Aorta (tissue), 5 donors: ENCODE results near the gene PTPRU. TPM values are rescaled to one million over a fixed set of nuclear protein-coding genes. Genes with fewer than 3 reads are reported as not detected.

Source experiments
- ATAC-seq: fragments of 200-7000 bp; cut with Tn5 transposase; one replicate; pipeline ENCODE4 v1.9.1; 2022; ENCODE audit warnings: moderate library complexity; ENCODE audit not compliant: low FRiP score
- DNase-seq, 2 donors: peaks; one replicate each; pipeline ENCODE4 v3.0.0-alpha.2; 2020
- H3K27ac ChIP-seq, 2 donors: one replicate each; pipeline ENCODE4 v1.5.1; 2013; ENCODE audit warnings: low read length in 2 of 2, mild to moderate bottlenecking in 2 of 2, moderate library complexity in 2 of 2, control low read depth in 1 of 2, inconsistent platforms in 1 of 2, low read depth in 1 of 2
- H3K27me3 ChIP-seq, 2 donors: one replicate each; pipeline ENCODE4 v1.6.1; 2013; ENCODE audit warnings: control low read depth in 1 of 2, low read length in 1 of 2, mild to moderate bottlenecking in 1 of 2, moderate library complexity in 1 of 2; ENCODE audit not compliant: insufficient read depth in 2 of 2, control insufficient read depth in 1 of 2
- H3K36me3 ChIP-seq, 2 donors: one replicate each; pipeline ENCODE4 v1.6.1; 2013; ENCODE audit warnings: control low read depth in 1 of 2, low read length in 1 of 2, mild to moderate bottlenecking in 1 of 2; ENCODE audit not compliant: insufficient read depth in 2 of 2, control insufficient read depth in 1 of 2
- H3K4me1 ChIP-seq, 2 donors: one replicate each; pipeline ENCODE4 v1.6.1; 2013; ENCODE audit warnings: low read length in 2 of 2, control low read depth in 1 of 2, mild to moderate bottlenecking in 1 of 2, moderate library complexity in 1 of 2; ENCODE audit not compliant: insufficient read depth in 2 of 2, control insufficient read depth in 1 of 2
- H3K4me3 ChIP-seq, 2 donors: one replicate each; pipeline ENCODE4 v1.5.1; 2013; ENCODE audit warnings: low read length in 2 of 2, control low read depth in 1 of 2, mild to moderate bottlenecking in 1 of 2
- H3K9me3 ChIP-seq: one replicate; pipeline ENCODE4 v1.6.1; 2013; ENCODE audit warnings: mild to moderate bottlenecking, low read length; ENCODE audit not compliant: control insufficient read depth
- WGBS, 2 donors: extraction: QIAGEN DNeasy Blood & Tissue Kit; methylation state at CpG; one replicate each; pipeline ENCODE4 v1.1.7; 2013; 5-methylcytosine and 5-hydroxymethylcytosine counted together
- intact Hi-C, 2 donors: fragments of 100-400 bp; cut with DNase I; formaldehyde crosslinking; loops; one replicate each; pipeline versions ENCODE4 v1.14.2 to v1.15.0; 2022
- polyA plus RNA-seq, 2 donors: library from polyadenylated mRNA; stranded (reverse); fragments of 200-250 nt; gene quantifications; one replicate each; pipeline ENCODE4 v1.2.3, GENCODE V29; 2013
- total RNA-seq, 2 donors: library from RNA; stranded (reverse); fragmentation: NEBNext Ultra II Directional; extraction: Animal tissue kit (Norgen Biotek cat#: 25700); gene quantifications; one replicate each; pipeline ENCODE4 v1.2.1, GENCODE V29; 2021
- donor health status: healthy with polysubstance abuse.
- donor health status: Bipolar disorder and iron deficiency.
- donor health status: DM: no; HTN: no; CAD: no.
- donor health status: DM: no; HTN: no; CAD: no.
- donor health status: DM: yes; HTN: yes; CAD: no.

PTPRU gene
- total and polyA plus RNA-seq, 4 donors: 8.1 to 35.3 (median 13.2) TPM

GRCh38 chr1:29304025-29304684, 67.8 kb downstream of the PTPRU start:
- ATAC-seq: peak; percentile 16
- WGBS, 2 donors: 83 to 88% methylated on average over 8 of the region's 8 CpGs

GRCh38 chr1:29305943-29306342, 69.6 kb downstream of the PTPRU start:
- WGBS, 2 donors: 86% methylated on average over 7 of the region's 7 CpGs
- Histone ChIP-seq H3K4me3 (no peak overlapping the region), H3K4me1 (no peaks in the 10 kb centered on the region), H3K9me3 (no peaks in the 10 kb centered on the region), H3K36me3 (peaks cover 0 to 17% of the 10 kb centered on the region in 2 donors), H3K27me3 (no peaks in the 10 kb centered on the region), H3K27ac (no peak overlapping the region)
- intact Hi-C loops: no loop called here
- ATAC-seq (no peak), DNase-seq (peak in 1 of 2 donors; percentile 59)

More at GRCh38 chr1:29304025-29304684, 67.8 kb downstream of the PTPRU start:
- no peaks in the 10 kb centered on the region for H3K27me3 ChIP-seq
- H3K36me3 ChIP-seq: peaks cover 0 to 21% of the 10 kb centered on the region in 2 donors
- H3K4me1 ChIP-seq: no peaks in the 10 kb centered on the region
- H3K4me3 ChIP-seq: no peak overlapping the region
- intact Hi-C loops: no loop called here
- no peak for DNase-seq
- no peak overlapping the region for H3K27ac ChIP-seq
- H3K9me3 ChIP-seq: no peaks in the 10 kb centered on the region

- H3K4me3 ChIP-seq: no peak overlapping the region
- intact Hi-C loops: no loop called here
- no peaks in the 10 kb centered on the region for H3K9me3 ChIP-seq
- no peak for ATAC-seq
- H3K27me3 ChIP-seq: no peaks in the 10 kb centered on the region
- peaks cover 0 to 17% of the 10 kb centered on the region in 2 donors for H3K36me3 ChIP-seq
- WGBS, 2 donors: 89% methylated on average over 10 of the region's 10 CpGs
- H3K4me1 ChIP-seq: no peaks in the 10 kb centered on the region
- H3K27ac ChIP-seq: no peak overlapping the region
- DNase-seq: peak in 1 of 2 donors; percentile 40
Observed at GRCh38 chr1:29306471-29307140, 70.3 kb downstream of the PTPRU start.

GRCh38 chr1:29309075-29309474, 72.8 kb downstream of the PTPRU start:
- Histone ChIP-seq H3K4me1 (no peaks in the 10 kb centered on the region), H3K36me3 (peaks cover 0 to 13% of the 10 kb centered on the region in 2 donors), H3K4me3 (no peak overlapping the region), H3K27ac (no peak overlapping the region), H3K9me3 (no peaks in the 10 kb centered on the region), H3K27me3 (no peaks in the 10 kb centered on the region)
- DNase-seq (peak in 1 of 2 donors; percentile 7), ATAC-seq (no peak)
- WGBS, 2 donors: 85 to 91% methylated on average over 6 of the region's 6 CpGs
- intact Hi-C loops: no loop called here

GRCh38 chr1:29309621-29310020, 73.3 kb downstream of the PTPRU start:
- 90 to 96% methylated on average over 5 of the region's 5 CpGs for WGBS, 2 donors
- H3K27ac ChIP-seq: no peak overlapping the region
- no peaks in the 10 kb centered on the region for H3K4me1 ChIP-seq
- DNase-seq (no peak), ATAC-seq (no peak)
- H3K27me3 ChIP-seq: no peaks in the 10 kb centered on the region
- intact Hi-C loops: no loop called here
- peaks cover 0 to 9% of the 10 kb centered on the region in 2 donors for H3K36me3 ChIP-seq
- H3K9me3 ChIP-seq: no peaks in the 10 kb centered on the region
- no peak overlapping the region for H3K4me3 ChIP-seq

- WGBS, 2 donors: 91 to 93% methylated on average over 9 of the region's 9 CpGs
- Histone ChIP-seq H3K27ac (no peak overlapping the region), H3K9me3 (no peaks in the 10 kb centered on the region), H3K27me3 (no peaks in the 10 kb centered on the region), H3K4me3 (no peak overlapping the region), H3K36me3 (peaks cover 0 to 2% of the 10 kb centered on the region in 2 donors), H3K4me1 (no peaks in the 10 kb centered on the region)
- ATAC-seq (no peak), DNase-seq (peak in 1 of 2 donors; percentile 17)
- intact Hi-C loops: no loop called here
Observed at GRCh38 chr1:29310616-29311180, 74.4 kb downstream of the PTPRU start.

GRCh38 chr1:29311352-29312030, 75.2 kb downstream of the PTPRU start:
- intact Hi-C loops: no loop called here
- ATAC-seq: peak; percentile 10
- Histone ChIP-seq H3K27me3 (no peaks in the 10 kb centered on the region), H3K36me3 (peaks cover 0 to 2% of the 10 kb centered on the region in 2 donors), H3K4me3 (no peak overlapping the region), H3K9me3 (no peaks in the 10 kb centered on the region), H3K4me1 (no peaks in the 10 kb centered on the region), H3K27ac (no peak overlapping the region)
- WGBS, 2 donors: 94 to 96% methylated on average over 16 of the region's 16 CpGs
- peak in 1 of 2 donors; percentile 35 for DNase-seq

GRCh38 chr1:29312469-29313461, 76.4 kb downstream of the PTPRU start:
- intact Hi-C loops: no loop called here
- peak in 1 of 2 donors; percentile 44 for DNase-seq
- Histone ChIP-seq H3K4me3 (no peak overlapping the region), H3K27me3 (no peaks in the 10 kb centered on the region), H3K4me1 (no peaks in the 10 kb centered on the region), H3K27ac (no peak overlapping the region), H3K9me3 (no peaks in the 10 kb centered on the region), H3K36me3 (peaks cover 0 to 2% of the 10 kb centered on the region in 2 donors)
- 89 to 92% methylated on average over 24 of the region's 24 CpGs for WGBS, 2 donors
- ATAC-seq: no peak
